NT2/D1 (cell line): ENCODE data around the gene NDUFAF3.

ENCODE experiments used
- DNase-seq: peaks from one replicate; pipeline ENCODE4 v3.0.0-alpha.2; 2011; ENCODE audit warnings: low read depth, low spot score
- H3K27me3 ChIP-seq: 2 replicates; pipeline ENCODE4 v1.6.0; 2011; ENCODE audit warnings: mild to moderate bottlenecking; ENCODE audit not compliant: insufficient read length, insufficient read depth
- H3K36me3 ChIP-seq: 2 replicates; pipeline ENCODE4 v1.6.1; 2011; ENCODE audit warnings: mild to moderate bottlenecking, low read length, mixed read lengths; ENCODE audit not compliant: insufficient read depth, insufficient read length
- H3K4me1 ChIP-seq: 2 replicates; pipeline ENCODE4 v1.5.1; 2011; ENCODE audit not compliant: insufficient read depth, insufficient read length
- H3K4me3 ChIP-seq: 2 replicates; pipeline ENCODE4 v1.5.1; 2011; ENCODE audit warnings: low read depth; ENCODE audit not compliant: insufficient read length
- H3K9ac ChIP-seq: 2 replicates; pipeline ENCODE4 v1.6.0; 2011; ENCODE audit warnings: low read depth; ENCODE audit not compliant: insufficient read length
- H3K9me3 ChIP-seq: 2 replicates; pipeline ENCODE4 v1.5.1; 2011; ENCODE audit warnings: mild to moderate bottlenecking, low read length; ENCODE audit not compliant: insufficient read depth
- SUZ12 ChIP-seq: IDR thresholded peaks from 2 replicates; pipeline ENCODE4 v1.6.1; 2011; ENCODE audit not compliant: insufficient read length, insufficient read depth; ENCODE audit errors: extremely low read depth
- YY1 ChIP-seq: IDR thresholded peaks from 2 replicates; pipeline ENCODE4 v1.6.1; 2011; ENCODE audit not compliant: insufficient read length, insufficient read depth
- ZNF274 ChIP-seq: IDR thresholded peaks from 2 replicates; pipeline ENCODE4 v1.6.1; 2011; ENCODE audit warnings: mild to moderate bottlenecking, low read depth, low read length

The NDUFAF3 gene

DNA sequence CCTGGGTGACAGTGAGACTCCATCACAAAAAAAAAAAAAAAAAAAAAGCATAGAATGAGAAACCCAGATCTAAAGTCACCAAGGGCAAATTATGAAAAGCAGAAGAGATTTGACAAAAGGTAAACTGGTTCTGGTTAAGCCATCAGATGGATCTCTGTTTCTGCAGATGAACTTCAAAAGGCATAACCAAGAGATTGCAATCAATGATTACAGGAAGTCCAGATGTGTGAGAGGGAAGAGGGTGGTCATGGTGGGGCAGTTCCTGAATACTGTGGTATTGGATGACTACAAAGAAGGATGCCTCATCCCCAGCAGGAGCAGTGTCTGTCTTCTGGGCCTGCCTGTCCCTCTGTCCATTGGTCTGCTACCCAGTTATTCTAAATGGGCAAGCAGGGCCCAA lies 28.1 kb upstream of the NDUFAF3 start:
- Histone ChIP-seq H3K27me3 (peaks cover 4% of the 10 kb centered on the region), H3K9me3 (no peaks in the 10 kb centered on the region), H3K4me1 (peaks cover 9% of the 10 kb centered on the region), H3K9ac (no peak overlapping the region), H3K4me3 (no peak overlapping the region), H3K36me3 (peaks cover 23% of the 10 kb centered on the region)
- no peak for DNase-seq
- TF ChIP-seq SUZ12 = no peak
- no peak for TF ChIP-seq ZNF274

DNA sequence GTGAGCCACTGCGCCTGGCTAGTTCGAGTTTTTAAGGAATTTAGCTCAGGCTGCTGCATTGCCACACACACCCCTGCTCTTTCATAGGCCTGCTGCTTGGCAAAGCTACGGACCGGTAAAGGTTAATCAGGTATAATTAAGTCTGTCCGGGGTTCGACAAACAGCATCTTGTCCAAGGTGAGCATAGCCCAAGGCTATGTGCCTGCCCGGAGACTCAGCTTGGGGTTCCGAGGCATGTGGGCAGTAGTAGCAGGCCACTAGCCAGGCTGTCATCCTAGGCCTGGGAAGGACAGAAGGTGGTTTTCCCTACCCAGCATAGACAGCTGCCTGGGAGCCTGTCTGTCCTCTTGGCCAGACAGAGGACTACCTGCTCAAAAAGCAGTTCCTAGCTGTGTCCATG lies 25.3 kb upstream of the NDUFAF3 start:
- H3K36me3 ChIP-seq = peaks cover 20% of the 10 kb centered on the region
- no peak for DNase-seq
- TF ChIP-seq SUZ12 = no peak
- no peak for TF ChIP-seq ZNF274
- no peak for TF ChIP-seq YY1
- H3K9ac ChIP-seq = peak overlapping the region; percentile 7
- H3K27me3 ChIP-seq = no peaks in the 10 kb centered on the region
- no peaks in the 10 kb centered on the region for H3K9me3 ChIP-seq
- H3K4me1 ChIP-seq = peaks cover 13% of the 10 kb centered on the region
- no peak overlapping the region for H3K4me3 ChIP-seq

DNA sequence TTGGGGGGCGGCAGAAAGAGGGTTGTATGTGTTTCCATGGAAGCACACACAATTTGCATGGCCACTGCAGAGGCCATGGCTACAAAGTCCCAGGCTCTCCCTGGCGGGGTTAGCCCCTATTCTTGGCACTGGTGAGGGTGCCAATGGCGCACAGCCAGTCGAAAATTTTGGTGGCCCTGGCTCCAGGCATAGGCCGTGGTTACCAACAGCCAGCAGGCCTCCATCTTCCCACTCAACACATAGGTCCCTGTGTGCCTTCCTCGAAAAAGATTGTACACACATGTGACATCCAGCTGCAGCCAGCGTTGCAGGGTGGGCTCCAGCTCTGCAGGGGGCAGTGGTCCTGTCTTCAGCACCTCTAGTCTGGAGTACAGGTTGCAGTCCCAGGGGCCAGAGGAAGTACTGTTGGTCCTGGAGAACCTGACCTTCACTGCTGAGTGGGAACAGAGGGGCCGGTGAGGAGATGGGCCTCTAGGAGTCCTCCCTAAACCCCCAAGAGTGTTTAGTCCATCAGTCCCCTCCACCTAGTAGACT lies 24.8 kb upstream of the NDUFAF3 start:
- Histone ChIP-seq H3K4me3 (no peak overlapping the region), H3K9me3 (no peaks in the 10 kb centered on the region), H3K36me3 (peaks cover 19% of the 10 kb centered on the region), H3K27me3 (no peaks in the 10 kb centered on the region), H3K9ac (no peak overlapping the region), H3K4me1 (peaks cover 13% of the 10 kb centered on the region)
- no peak for DNase-seq
- TF ChIP-seq ZNF274 (no peak), SUZ12 (no peak), YY1 (no peak)

DNA sequence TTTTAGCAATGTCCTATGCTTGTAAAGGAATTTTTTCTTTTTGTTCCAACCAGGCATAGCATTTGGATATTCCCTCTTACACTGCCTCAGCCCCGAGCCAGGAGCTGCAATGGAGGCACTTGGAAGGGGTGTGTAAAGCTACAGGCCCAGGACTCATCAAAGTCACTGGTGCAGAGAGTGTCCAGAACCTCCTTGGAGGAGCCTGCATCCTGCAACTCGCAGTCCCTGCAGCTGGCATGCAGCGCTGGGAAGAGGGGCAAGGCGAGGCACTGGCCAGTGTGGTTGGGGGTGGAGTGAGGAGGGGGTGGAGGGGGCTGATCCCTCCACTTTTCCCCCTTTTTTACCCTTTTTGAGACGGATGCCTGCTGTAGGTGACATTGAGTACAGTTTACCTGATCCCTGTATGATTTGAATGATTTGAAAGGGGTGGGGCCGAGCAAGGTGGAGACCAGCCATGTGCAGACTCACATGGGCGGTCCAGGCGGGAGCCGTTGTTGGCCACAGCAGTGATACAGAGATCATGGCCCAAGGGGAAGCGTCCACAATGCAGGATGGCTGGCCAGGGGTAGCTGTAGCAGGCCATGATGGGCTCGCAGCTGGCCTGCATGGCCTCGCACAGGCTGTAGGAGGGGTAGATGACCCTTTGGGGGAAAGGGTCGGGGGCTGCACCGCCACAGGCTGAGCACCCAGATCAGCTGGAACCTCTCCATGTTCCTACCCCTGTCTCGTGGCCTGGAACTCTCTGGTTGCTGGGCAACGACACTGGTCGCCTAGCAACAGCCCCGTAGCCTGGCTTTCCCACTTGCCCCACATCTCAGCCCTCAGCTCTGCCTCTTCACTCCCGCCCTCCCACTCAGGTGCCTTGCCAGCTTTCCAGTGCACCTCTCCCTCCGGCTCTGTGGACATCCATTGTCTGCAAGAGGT lies 23.9 kb upstream of the NDUFAF3 start:
- no peak for DNase-seq
- H3K9me3 ChIP-seq = no peaks in the 10 kb centered on the region
- peaks cover 16% of the 10 kb centered on the region for H3K36me3 ChIP-seq
- peaks cover 13% of the 10 kb centered on the region for H3K4me1 ChIP-seq
- H3K4me3 ChIP-seq = no peak overlapping the region
- no peak overlapping the region for H3K9ac ChIP-seq
- TF ChIP-seq ZNF274 (no peak), SUZ12 (no peak), YY1 (no peak)
- H3K27me3 ChIP-seq = no peaks in the 10 kb centered on the region

DNA sequence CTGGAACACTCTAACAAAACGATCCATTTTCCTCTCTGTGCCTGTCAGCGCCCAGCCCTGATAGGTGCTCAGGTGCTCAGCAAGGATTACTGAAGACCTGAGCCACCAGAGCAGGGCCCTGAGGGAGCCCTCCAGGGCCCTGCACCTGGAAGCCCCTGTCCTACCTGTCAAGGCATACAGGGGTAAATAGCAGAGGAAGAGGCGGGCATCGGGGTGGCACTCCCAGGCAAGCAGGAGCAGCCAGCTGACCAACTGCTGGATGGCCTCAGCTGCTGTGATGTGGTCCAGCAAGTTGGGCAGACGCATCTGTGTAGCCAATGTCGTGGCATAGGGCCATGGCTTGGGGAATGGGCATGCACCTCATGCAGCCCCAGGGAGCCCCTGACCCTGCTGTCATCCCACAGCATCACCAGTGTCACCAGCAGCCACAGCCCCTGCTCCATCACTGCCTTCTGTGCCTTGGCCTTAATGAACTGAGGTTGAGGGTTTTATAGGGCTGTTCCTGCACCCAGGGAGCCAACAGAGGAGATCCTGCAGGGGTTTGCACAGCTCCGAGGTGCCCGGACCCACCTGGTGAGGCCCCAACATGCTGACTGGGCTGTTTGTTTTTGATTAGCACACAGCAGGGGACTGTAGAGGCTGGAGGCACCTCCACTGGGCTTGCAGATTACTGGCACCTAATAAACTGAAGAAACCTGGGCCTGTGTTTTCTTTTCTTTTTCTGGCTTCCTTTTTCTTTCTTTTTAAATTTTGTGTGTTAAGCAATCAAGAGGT lies 22.6 kb upstream of the NDUFAF3 start:
- TF ChIP-seq SUZ12 = no peak
- TF ChIP-seq ZNF274 = no peak
- no peak for TF ChIP-seq YY1
- Histone ChIP-seq H3K9ac (peak overlapping the region; percentile 6), H3K4me3 (no peak overlapping the region), H3K36me3 (peaks cover 12% of the 10 kb centered on the region), H3K4me1 (peaks cover 13% of the 10 kb centered on the region), H3K9me3 (no peaks in the 10 kb centered on the region), H3K27me3 (no peaks in the 10 kb centered on the region)
- DNase-seq = no peak

DNA sequence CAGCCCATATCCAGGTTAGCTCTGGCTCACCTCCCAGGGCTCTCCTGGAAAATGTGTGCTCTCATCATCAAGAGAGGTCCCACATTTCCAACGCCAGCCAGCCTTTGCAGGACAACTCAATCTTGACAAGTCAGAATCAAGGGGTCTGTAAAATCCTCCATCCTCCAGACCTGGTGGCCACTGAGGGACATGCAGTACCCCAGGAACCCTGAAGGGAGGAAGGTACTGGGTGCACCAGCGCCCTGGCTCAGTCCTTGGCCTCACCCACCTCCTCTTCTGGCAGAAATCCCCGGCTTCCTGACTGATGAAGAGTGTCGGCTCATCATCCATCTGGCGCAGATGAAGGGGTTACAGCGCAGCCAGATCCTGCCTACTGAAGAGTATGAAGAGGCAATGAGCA lies 20.8 kb upstream of the NDUFAF3 start:
- H3K4me3 ChIP-seq = no peak overlapping the region
- no peaks in the 10 kb centered on the region for H3K27me3 ChIP-seq
- DNase-seq = no peak
- no peaks in the 10 kb centered on the region for H3K9me3 ChIP-seq
- no peak overlapping the region for H3K9ac ChIP-seq
- H3K36me3 ChIP-seq = peaks cover 9% of the 10 kb centered on the region
- peaks cover 15% of the 10 kb centered on the region for H3K4me1 ChIP-seq
- TF ChIP-seq YY1 (no peak), ZNF274 (no peak)
